Measurements from ENCODE around the gene MKX. TPM values are rescaled to one million over a fixed set of nuclear protein-coding genes. Genes with fewer than 3 reads are reported as not detected.

Gene MKX
- total RNA-seq, 1 experiment from 2014 or later, result not detected

- Mint-ChIP-seq H3K4me3 (ENCODE audit: unreplicated experiment) (no peak overlapping the region), H3K36me3 (ENCODE audit: insufficient read depth, unreplicated experiment) (no peaks in the 10 kb centered on the region), H3K9me3 (ENCODE audit: unreplicated experiment) (no peaks in the 10 kb centered on the region), H3K27ac (ENCODE audit: low read depth, unreplicated experiment) (no peak overlapping the region), H3K4me1 (ENCODE audit: insufficient read depth, unreplicated experiment) (no peaks in the 10 kb centered on the region), H3K27me3 (ENCODE audit: insufficient read depth, unreplicated experiment) (no peaks in the 10 kb centered on the region)
- POLR2A ChIA-PET, result no interaction called here
- TF ChIP-seq CTCF (IDR thresholded peaks at IDR 0.05; ENCODE audit: unreplicated experiment), result no peak
- DNase-seq (ENCODE audit: unreplicated experiment), result no peak
- no TSS peak for BruUV-seq (replicated peaks)
- intact Hi-C loops (cut with micrococcal nuclease), result no loop called here
- CTCF ChIA-PET, result no interaction called here
Measured at GRCh38 chr10:27701938-27702537, 43.6 kb downstream of the MKX start.

- ChIA-PET POLR2A (no interaction called here), CTCF (no interaction called here)
- no peaks in the 10 kb centered on the region for H3K9me3 Mint-ChIP-seq (ENCODE audit: unreplicated experiment)
- H3K36me3 Mint-ChIP-seq (ENCODE audit: insufficient read depth, unreplicated experiment), result no peaks in the 10 kb centered on the region
- DNase-seq (ENCODE audit: unreplicated experiment), result no peak
- H3K27ac Mint-ChIP-seq (ENCODE audit: low read depth, unreplicated experiment), result no peak overlapping the region
- no peak overlapping the region for H3K4me3 Mint-ChIP-seq (ENCODE audit: unreplicated experiment)
- BruUV-seq (replicated peaks), result no TSS peak
- no peaks in the 10 kb centered on the region for H3K27me3 Mint-ChIP-seq (ENCODE audit: insufficient read depth, unreplicated experiment)
- no peak for TF ChIP-seq CTCF (IDR thresholded peaks at IDR 0.05; ENCODE audit: unreplicated experiment)
- no peaks in the 10 kb centered on the region for H3K4me1 Mint-ChIP-seq (ENCODE audit: insufficient read depth, unreplicated experiment)
- intact Hi-C loops (cut with micrococcal nuclease), result no loop called here
Measured at GRCh38 chr10:27699776-27700175, 45.8 kb downstream of the MKX start.

- Mint-ChIP-seq H3K4me1 (ENCODE audit: insufficient read depth, unreplicated experiment) (no peaks in the 10 kb centered on the region), H3K27ac (ENCODE audit: low read depth, unreplicated experiment) (no peak overlapping the region), H3K9me3 (ENCODE audit: unreplicated experiment) (no peaks in the 10 kb centered on the region), H3K4me3 (ENCODE audit: unreplicated experiment) (no peak overlapping the region), H3K36me3 (ENCODE audit: insufficient read depth, unreplicated experiment) (no peaks in the 10 kb centered on the region), H3K27me3 (ENCODE audit: insufficient read depth, unreplicated experiment) (no peaks in the 10 kb centered on the region)
- intact Hi-C loops (cut with micrococcal nuclease), result no loop called here
- no peak for DNase-seq (ENCODE audit: unreplicated experiment)
- POLR2A ChIA-PET, result no interaction called here
- no TSS peak for BruUV-seq (replicated peaks)
- CTCF ChIA-PET, result interaction anchor here (1.0 kb wide), 1 partner anchor 41 kb away, joined by 3 read pairs; no protein-coding TSS in a partner anchor
- no peak for TF ChIP-seq CTCF (IDR thresholded peaks at IDR 0.05; ENCODE audit: unreplicated experiment)
Measured at GRCh38 chr10:27698961-27699360, 46.7 kb downstream of the MKX start.

GRCh38 chr10:27696466-27696865 is 49.2 kb downstream of the MKX start:
- Mint-ChIP-seq H3K9me3 (ENCODE audit: unreplicated experiment) (no peaks in the 10 kb centered on the region), H3K4me3 (ENCODE audit: unreplicated experiment) (no peak overlapping the region), H3K4me1 (ENCODE audit: insufficient read depth, unreplicated experiment) (no peaks in the 10 kb centered on the region), H3K27ac (ENCODE audit: low read depth, unreplicated experiment) (no peak overlapping the region), H3K36me3 (ENCODE audit: insufficient read depth, unreplicated experiment) (no peaks in the 10 kb centered on the region), H3K27me3 (ENCODE audit: insufficient read depth, unreplicated experiment) (no peaks in the 10 kb centered on the region)
- no TSS peak for BruUV-seq (replicated peaks)
- DNase-seq (ENCODE audit: unreplicated experiment), result no peak
- TF ChIP-seq CTCF (IDR thresholded peaks at IDR 0.05; ENCODE audit: unreplicated experiment), result no peak
- intact Hi-C loops (cut with micrococcal nuclease), result no loop called here
- POLR2A ChIA-PET, result no interaction called here
- CTCF ChIA-PET, result interaction anchor here (1.0 kb wide), 1 partner anchor 20 kb away, joined by 3 read pairs; no protein-coding TSS in a partner anchor

Measured in MCF 10A (cell line).